ENCODE results near the gene ZMIZ1.

ZMIZ1 gene

DNA sequence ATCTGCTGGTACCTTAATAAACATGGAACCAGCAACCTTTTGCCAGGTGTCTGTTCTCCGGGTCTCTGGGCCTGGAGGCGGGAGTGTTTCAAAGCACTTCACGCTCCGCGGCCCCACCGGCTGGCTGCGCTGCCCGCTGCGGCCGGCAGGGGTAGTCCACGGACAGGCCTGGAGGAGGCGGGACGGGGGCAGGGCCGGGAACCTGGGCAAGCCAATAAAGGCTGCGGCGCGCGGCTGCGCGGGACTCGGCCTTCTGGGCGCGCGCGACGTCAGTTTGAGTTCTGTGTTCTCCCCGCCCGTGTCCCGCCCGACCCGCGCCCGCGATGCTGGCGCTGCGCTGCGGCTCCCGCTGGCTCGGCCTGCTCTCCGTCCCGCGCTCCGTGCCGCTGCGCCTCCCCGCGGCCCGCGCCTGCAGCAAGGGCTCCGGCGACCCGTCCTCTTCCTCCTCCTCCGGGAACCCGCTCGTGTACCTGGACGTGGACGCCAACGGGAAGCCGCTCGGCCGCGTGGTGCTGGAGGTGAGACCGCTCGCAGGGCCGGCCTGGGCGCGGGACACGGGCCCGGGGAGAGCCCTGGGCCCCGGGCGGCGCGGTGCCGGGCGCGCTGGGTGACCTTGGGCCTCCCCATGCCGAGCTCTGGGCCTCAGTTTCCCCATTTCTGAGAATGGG is 278.6 kb downstream of the ZMIZ1 start, which contains the start of gene PPIF:
TSS of gene PPIF (plus strand) at position 244 of the 668 bp plus-strand sequence. CDS start at position 324, 80 bp downstream.
- DNase-seq (ENCODE audit: low read depth) = peak; percentile 87
- TF ChIP-seq, protein P1, sequence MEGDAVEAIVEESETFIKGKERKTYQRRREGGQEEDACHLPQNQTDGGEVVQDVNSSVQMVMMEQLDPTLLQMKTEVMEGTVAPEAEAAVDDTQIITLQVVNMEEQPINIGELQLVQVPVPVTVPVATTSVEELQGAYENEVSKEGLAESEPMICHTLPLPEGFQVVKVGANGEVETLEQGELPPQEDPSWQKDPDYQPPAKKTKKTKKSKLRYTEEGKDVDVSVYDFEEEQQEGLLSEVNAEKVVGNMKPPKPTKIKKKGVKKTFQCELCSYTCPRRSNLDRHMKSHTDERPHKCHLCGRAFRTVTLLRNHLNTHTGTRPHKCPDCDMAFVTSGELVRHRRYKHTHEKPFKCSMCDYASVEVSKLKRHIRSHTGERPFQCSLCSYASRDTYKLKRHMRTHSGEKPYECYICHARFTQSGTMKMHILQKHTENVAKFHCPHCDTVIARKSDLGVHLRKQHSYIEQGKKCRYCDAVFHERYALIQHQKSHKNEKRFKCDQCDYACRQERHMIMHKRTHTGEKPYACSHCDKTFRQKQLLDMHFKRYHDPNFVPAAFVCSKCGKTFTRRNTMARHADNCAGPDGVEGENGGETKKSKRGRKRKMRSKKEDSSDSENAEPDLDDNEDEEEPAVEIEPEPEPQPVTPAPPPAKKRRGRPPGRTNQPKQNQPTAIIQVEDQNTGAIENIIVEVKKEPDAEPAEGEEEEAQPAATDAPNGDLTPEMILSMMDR (conservative IDR thresholded peaks at IDR 0.05; ENCODE audit: control insufficient read depth, insufficient read depth, low read depth, low read length) = peak; percentile 55
- peak within 1 kb of the TSS; percentile 75 for H3K4me3 ChIP-seq (ENCODE audit: control insufficient read depth, low read depth, low read length)

DNA sequence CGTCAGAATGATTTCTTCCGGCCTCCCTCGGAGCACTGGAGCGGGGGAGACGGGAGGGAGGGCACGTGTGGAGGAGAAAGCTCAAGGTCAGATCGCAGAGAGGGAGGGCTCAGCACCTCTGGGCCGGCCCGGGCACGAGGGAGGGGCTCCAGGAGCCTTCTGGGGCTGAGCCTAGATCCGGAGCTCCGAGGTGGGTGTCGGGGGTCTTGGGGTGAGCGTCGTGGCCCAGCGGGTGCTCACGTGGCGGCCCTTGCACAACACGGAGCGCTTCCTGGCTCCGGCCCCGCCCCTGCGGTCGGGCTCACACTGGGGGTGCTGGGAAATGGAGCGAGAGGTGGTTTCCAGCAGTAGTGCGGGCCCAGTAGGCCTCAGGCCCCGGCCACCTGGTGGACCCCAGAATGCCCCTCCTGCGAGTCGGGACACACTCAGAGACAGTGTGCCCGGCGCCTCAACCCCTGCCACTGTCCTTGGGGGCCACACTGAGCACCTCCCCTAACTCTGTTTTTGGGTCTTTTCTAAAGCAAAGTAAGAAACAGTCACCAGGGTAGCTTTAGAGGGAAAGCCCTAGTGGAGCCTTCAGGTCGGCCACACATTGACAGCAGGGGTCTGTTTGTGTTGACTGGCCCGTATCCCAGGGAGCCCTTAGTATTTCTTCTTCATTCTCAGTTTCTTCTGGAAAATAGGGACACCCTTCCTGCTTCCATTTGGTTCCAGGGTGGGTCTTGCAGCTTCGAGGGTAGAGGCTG is 279.3 kb downstream of the ZMIZ1 start:
- TF ChIP-seq, protein P1 (conservative IDR thresholded peaks at IDR 0.05; ENCODE audit: control insufficient read depth, insufficient read depth, low read depth, low read length) = no peak
- peak; percentile 64 for DNase-seq (ENCODE audit: low read depth)
- peak overlapping the region; percentile 75 for H3K4me3 ChIP-seq (ENCODE audit: control insufficient read depth, low read depth, low read length)

DNA sequence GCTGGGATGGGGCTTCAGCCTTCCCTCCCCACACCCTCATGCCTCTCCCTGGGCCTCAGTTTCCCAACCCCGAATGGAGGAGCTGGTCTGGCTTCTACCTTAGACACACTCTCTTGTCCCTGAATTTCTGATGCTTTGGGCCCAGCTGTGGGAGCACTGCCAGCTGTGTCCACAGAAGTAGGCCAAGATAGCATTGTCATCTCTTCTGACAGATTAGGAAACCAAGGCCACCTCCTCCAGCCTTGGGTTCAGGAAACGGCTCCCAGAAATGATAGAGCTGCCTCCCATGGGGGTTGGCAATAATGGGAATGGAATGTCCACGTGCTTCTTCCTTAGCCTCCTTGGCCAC is 279.8 kb downstream of the ZMIZ1 start:
- TF ChIP-seq, protein P1 (conservative IDR thresholded peaks at IDR 0.05; ENCODE audit: control insufficient read depth, insufficient read depth, low read depth, low read length) = no peak
- DNase-seq (ENCODE audit: low read depth) = peak; percentile 27
- H3K4me3 ChIP-seq (ENCODE audit: control insufficient read depth, low read depth, low read length) = peak overlapping the region; percentile 75

DNA sequence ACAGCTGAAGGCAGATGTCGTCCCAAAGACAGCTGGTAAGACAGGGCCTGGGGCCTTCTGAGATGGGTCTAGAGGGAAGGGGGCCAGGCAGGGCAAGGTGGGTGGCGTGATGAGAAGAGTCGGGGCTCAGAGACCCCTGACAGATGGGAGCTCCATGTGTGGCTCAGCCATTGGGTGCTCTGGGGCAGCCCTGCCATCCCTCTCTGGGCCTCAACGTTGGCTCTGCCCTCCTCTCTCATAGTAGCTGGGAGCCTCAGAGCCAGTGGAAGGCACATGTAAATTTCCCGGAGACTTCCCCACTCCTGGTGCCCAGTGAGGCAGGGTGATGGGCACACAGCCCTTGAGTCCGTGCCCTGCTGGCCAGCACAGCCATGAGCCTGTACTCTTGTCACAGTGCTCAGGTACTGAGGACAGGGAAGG is 280.3 kb downstream of the ZMIZ1 start:
- TF ChIP-seq, protein P1 (conservative IDR thresholded peaks at IDR 0.05; ENCODE audit: control insufficient read depth, insufficient read depth, low read depth, low read length) = no peak
- peak overlapping the region; percentile 75 for H3K4me3 ChIP-seq (ENCODE audit: control insufficient read depth, low read depth, low read length)
- no peak for DNase-seq (ENCODE audit: low read depth)

DNA sequence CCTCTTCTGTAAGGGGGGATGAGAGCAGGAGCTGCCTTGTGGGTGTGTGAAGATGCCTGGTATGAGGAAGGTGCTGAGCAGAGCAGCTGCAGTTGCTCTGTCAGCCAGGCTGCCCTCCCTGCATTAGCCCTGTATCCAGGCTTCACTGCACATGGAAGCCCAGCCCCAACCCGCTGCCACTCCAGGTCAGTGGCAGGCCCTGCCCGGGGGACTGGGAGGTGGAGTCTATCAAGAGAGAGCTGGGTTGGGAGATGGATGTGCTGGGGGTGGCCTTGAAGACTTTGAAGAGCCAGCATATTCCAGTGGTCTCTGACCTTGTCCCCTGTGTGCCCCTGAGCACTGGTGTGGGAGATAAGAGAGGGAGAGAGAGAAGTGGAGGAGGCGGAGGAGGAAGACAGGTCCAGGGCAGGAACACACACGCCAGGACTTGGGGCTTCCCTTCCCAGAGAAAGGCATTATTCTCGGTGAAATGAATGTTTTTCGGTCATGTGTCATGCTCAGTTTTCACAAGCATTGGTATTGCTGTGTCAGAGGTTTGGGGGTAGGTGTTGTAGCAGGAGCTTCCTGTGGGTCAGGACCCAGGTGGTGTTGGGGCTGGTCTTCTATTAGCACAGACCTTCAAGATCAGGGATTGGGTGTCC is 281.1 kb downstream of the ZMIZ1 start:
- TF ChIP-seq, protein P1 (conservative IDR thresholded peaks at IDR 0.05; ENCODE audit: control insufficient read depth, insufficient read depth, low read depth, low read length) = no peak
- DNase-seq (ENCODE audit: low read depth) = no peak
- H3K4me3 ChIP-seq (ENCODE audit: control insufficient read depth, low read depth, low read length) = no peak overlapping the region

DNA sequence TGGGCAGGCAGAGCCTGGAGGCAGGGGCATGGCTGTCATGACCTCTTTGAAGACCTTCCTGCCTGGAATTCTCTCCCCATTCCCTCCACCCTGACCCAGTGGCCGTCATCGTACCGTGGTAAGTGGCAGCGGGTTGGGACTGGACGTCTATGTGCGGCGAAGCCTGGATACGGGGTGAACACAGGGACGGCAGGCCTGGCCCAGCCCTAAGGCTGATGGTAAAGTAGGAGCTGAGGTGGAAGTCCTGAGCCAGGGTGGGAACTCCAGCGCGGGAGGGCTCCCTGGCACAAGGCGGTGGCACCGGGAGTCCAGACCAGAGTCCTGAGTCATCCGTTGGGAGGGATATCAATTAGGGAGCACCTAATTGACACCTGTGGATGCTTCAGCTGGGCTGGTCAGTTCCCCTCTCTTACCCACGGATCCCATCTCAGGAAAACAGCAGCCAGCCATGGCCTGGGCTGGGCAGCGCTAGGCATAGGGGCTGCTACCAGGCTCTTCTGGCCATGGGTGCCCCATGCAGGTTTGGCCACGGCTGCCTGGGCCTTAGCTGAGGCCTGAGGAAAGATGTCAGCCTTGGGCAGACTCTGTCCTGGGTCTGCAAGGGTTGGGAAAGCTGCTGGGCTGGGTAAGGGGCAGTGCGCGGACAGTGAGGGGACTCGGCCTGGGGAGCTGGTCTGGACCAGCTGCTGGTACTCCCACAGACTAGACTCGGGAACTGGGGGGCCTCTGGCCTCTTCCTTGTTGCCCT is 281.8 kb downstream of the ZMIZ1 start:
- TF ChIP-seq, protein P1 (conservative IDR thresholded peaks at IDR 0.05; ENCODE audit: control insufficient read depth, insufficient read depth, low read depth, low read length) = no peak
- no peak overlapping the region for H3K4me3 ChIP-seq (ENCODE audit: control insufficient read depth, low read depth, low read length)
- DNase-seq (ENCODE audit: low read depth) = no peak
